K562 (cell line): ENCODE data around the gene KMT2C.

Experiments
- CTCF ChIP-seq, 3 experiments: IDR thresholded peaks in 2 of 3; conservative IDR thresholded peaks in 1 of 3; 2 replicates each; pipeline ENCODE4 v1.5.1; 2011 to 2012; ENCODE audit warnings: low read length in 3 of 3, mild to moderate bottlenecking in 3 of 3, control low read depth in 2 of 3, improper control_type of control experiment in 1 of 3, inconsistent platforms in 1 of 3, low read depth in 1 of 3, mixed read lengths in 1 of 3, moderate library complexity in 1 of 3; ENCODE audit not compliant: insufficient read depth in 2 of 3
- EP300 ChIP-seq: IDR thresholded peaks from 2 replicates; pipeline ENCODE4 v1.6.1; 2012; ENCODE audit warnings: low read length, improper control_type of control experiment
- PHF8 ChIP-seq: fragments of 200-600 bp; sonication (generic); IDR thresholded peaks from 2 replicates; pipeline ENCODE4 v1.6.1; 2012; ENCODE audit warnings: mixed run types, mild to moderate bottlenecking, inconsistent platforms, low read length, moderate library complexity, borderline replicate concordance
- PURB ChIP-seq: sonication (generic); formaldehyde crosslinking; IDR thresholded peaks from 2 replicates; pipeline ENCODE4 v1.9.0; 2021; ENCODE audit warnings: low read depth, mild to moderate bottlenecking, missing genetic modification reagents
- TARDBP ChIP-seq: fragments of 450-650 bp; IDR thresholded peaks from 2 replicates; pipeline ENCODE4 v1.6.1; 2016
- ZFX ChIP-seq: sonication (generic); formaldehyde crosslinking; IDR thresholded peaks from 2 replicates; pipeline ENCODE4 v1.8.0; 2022; ENCODE audit warnings: mild to moderate bottlenecking, missing genetic modification reagents, moderate library complexity
- ZNF184 ChIP-seq: sonication (generic); formaldehyde crosslinking; IDR thresholded peaks from 2 replicates; pipeline ENCODE4 v1.5.0; 2020; ENCODE audit warnings: missing genetic modification reagents

GRCh38 chr7:152189061-152189460 lies 246.7 kb downstream of the KMT2C start:
- TF ChIP-seq CTCF (IDR thresholded peaks at IDR 0.05 in 2 of 3, conservative IDR thresholded peaks at IDR 0.05 in 1 of 3; ENCODE audit: insufficient read depth in 2 of 3, low read depth in 1 of 3, low read length in 3 of 3) (no peak), ZFX (CRISPR knock-in tag) (no peak), ZNF184 (CRISPR knock-in tag) (no peak), TARDBP (no peak), EP300 (no peak), PHF8 (no peak), PURB (CRISPR knock-in tag) (no peak)
